GM12878 (cell line): ENCODE data around the gene PPHLN1.

Experiments
- MXI1 ChIP-seq: fragments of 150-350 bp; IDR thresholded peaks from 2 replicates; pipeline ENCODE4 v1.6.1; 2011; ENCODE audit warnings: low read depth, mild to moderate bottlenecking, inconsistent platforms, low read length, improper control_type of control experiment
- RAD51 ChIP-seq: fragments of 450-650 bp; IDR thresholded peaks from 2 replicates; pipeline ENCODE4 v1.6.1; 2016; ENCODE audit warnings: moderate library complexity, mild to moderate bottlenecking, inconsistent platforms

DNA sequence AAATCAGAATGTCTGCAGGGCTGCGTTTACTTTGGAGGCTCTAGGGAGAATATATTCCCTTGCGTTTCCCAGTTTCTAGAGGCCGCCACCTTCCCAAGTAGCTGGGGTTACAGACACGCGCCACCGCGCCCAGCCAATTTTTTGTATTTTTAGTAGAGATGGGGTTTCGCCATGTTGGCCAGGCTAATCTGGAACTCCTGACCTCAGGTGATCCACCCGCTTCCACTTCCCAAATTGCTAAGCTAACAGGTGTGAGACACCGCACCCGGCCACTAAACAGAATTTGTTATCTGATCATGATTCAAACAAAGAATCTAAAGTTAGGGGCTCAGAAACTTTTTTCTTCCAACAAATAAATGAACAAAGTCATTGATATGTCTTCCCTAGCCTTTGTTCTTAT lies 114.6 kb downstream of the PPHLN1 start:
- TF ChIP-seq MXI1 (no peak), RAD51 (no peak)
